Measurements from ENCODE around the gene DNAAF5.

Gene DNAAF5

GRCh38 chr7:816751-817671 is 90.5 kb downstream of the DNAAF5 start:
- FAIRE-seq (peak; percentile 43), DNase-seq (ENCODE audit: insufficient read length, low spot score) (no peak)
- no peak for TF ChIP-seq POLR2A (IDR thresholded peaks at IDR 0.05; ENCODE audit: low read depth, low read length)
- no peak for TF ChIP-seq POLR2AphosphoS5 (IDR thresholded peaks at IDR 0.05; ENCODE audit: low read depth, low read length)
- TF ChIP-seq POU2F2 (IDR thresholded peaks at IDR 0.05; ENCODE audit: low read depth, low read length) = no peak
- no peak for TF ChIP-seq TAF1 (IDR thresholded peaks at IDR 0.05; ENCODE audit: low read depth, low read length)
- TF ChIP-seq PAX5 (IDR thresholded peaks at IDR 0.05; ENCODE audit: insufficient read depth, low read length, severe bottlenecking) = no peak
- no peak for TF ChIP-seq SPI1 (IDR thresholded peaks at IDR 0.05; ENCODE audit: low read depth, low read length)

GRCh38 chr7:818031-818699 is 91.7 kb downstream of the DNAAF5 start:
- no peak for DNase-seq (ENCODE audit: insufficient read length, low spot score)
- TF ChIP-seq SPI1 (IDR thresholded peaks at IDR 0.05; ENCODE audit: low read depth, low read length) = peak; percentile 64
- no peak for TF ChIP-seq POLR2A (IDR thresholded peaks at IDR 0.05; ENCODE audit: low read depth, low read length)
- TF ChIP-seq POU2F2 (IDR thresholded peaks at IDR 0.05; ENCODE audit: low read depth, low read length) = no peak
- FAIRE-seq = peak; percentile 50

DNA sequence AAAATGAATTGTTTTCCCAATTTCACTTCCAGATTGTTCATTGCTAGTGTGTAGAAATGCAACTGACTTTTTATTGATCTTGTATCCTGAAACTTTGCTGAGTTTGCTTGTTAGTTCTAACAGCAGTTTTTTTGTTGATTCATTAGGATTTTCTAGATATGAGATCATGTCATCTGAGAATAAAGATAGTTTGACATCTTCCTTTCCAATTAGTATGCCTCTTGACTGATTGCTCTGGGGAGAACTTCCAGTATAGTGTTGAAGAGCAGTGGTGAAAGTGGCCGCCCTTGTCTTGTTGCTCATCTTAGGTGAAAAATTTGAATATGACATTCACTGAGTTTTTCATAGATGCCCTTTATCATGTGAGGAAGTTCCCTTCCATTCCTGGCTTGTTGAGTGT is 93.8 kb downstream of the DNAAF5 start:
- FAIRE-seq (no peak), DNase-seq (ENCODE audit: insufficient read length, low spot score) (no peak)
- TF ChIP-seq POLR2AphosphoS5 (IDR thresholded peaks at IDR 0.05; ENCODE audit: low read depth, low read length) = no peak
- no peak for TF ChIP-seq SPI1 (IDR thresholded peaks at IDR 0.05; ENCODE audit: low read depth, low read length)
- no peak for TF ChIP-seq PAX5 (IDR thresholded peaks at IDR 0.05; ENCODE audit: insufficient read depth, low read length, severe bottlenecking)
- TF ChIP-seq TAF1 (IDR thresholded peaks at IDR 0.05; ENCODE audit: low read depth, low read length) = no peak
- TF ChIP-seq POLR2A (IDR thresholded peaks at IDR 0.05; ENCODE audit: low read depth, low read length) = no peak
- no peak for TF ChIP-seq POU2F2 (IDR thresholded peaks at IDR 0.05; ENCODE audit: low read depth, low read length)

DNA sequence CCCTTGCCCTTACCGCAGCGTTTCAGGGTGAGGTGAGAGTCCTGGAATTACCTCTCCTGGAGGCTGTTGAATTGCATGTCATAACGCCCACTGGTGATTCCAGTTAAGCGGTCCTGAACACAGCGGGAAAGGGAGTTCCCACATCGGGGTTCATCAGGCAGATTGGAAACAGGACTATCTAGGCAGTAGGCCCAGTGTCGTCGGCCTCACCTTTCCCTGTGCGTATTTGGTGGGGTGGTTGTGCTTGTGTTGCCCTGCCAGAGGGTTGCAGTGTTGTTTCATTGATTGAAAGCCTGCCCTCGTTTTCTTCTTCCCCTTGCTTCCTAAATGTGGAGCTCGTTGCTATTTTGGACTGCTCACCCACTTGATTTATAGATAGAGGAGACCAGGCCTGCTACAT is 95.2 kb downstream of the DNAAF5 start:
- DNase-seq (ENCODE audit: insufficient read length, low spot score) (no peak), FAIRE-seq (no peak)
- TF ChIP-seq POU2F2 (IDR thresholded peaks at IDR 0.05; ENCODE audit: low read depth, low read length) (no peak), POLR2A (IDR thresholded peaks at IDR 0.05; ENCODE audit: low read depth, low read length) (no peak), POLR2AphosphoS5 (IDR thresholded peaks at IDR 0.05; ENCODE audit: low read depth, low read length) (no peak), PAX5 (IDR thresholded peaks at IDR 0.05; ENCODE audit: insufficient read depth, low read length, severe bottlenecking) (no peak), TAF1 (IDR thresholded peaks at IDR 0.05; ENCODE audit: low read depth, low read length) (no peak), SPI1 (IDR thresholded peaks at IDR 0.05; ENCODE audit: low read depth, low read length) (no peak)

DNA sequence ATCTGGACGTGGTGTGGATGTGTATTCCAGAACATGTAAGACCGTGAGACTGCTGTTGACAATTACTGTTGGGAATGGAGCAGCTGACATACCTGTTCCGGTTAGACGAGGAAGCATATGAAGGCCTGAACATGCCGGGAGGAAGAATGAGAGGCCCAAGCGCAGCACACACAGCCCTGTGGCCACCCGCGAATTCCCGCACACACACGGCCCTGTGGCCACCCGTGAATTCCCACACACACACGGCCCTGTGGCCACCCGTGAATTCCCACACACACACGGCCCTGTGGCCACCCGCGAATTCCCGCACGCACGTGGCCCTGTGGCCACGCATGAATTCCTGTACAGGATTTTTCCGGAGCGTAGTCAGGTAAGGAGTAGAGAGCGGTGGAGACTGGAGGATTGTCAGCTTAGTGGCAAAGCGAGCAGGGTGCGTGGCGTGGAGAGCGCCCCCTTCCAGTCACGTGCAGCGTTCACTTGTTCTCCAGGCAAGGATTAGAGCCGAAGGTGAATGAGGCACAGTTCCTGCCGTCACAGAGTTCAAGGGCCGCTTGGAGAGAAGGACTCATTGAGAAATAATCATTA is 96.3 kb downstream of the DNAAF5 start:
- TF ChIP-seq POU2F2 (IDR thresholded peaks at IDR 0.05; ENCODE audit: low read depth, low read length) (no peak), POLR2AphosphoS5 (IDR thresholded peaks at IDR 0.05; ENCODE audit: low read depth, low read length) (no peak), TAF1 (IDR thresholded peaks at IDR 0.05; ENCODE audit: low read depth, low read length) (no peak), POLR2A (IDR thresholded peaks at IDR 0.05; ENCODE audit: low read depth, low read length) (no peak), SPI1 (IDR thresholded peaks at IDR 0.05; ENCODE audit: low read depth, low read length) (no peak), PAX5 (IDR thresholded peaks at IDR 0.05; ENCODE audit: insufficient read depth, low read length, severe bottlenecking) (no peak)
- FAIRE-seq (no peak), DNase-seq (ENCODE audit: insufficient read length, low spot score) (no peak)

- DNase-seq (ENCODE audit: insufficient read length, low spot score) = no peak
- TF ChIP-seq POLR2A (IDR thresholded peaks at IDR 0.05; ENCODE audit: low read depth, low read length) (no peak), POU2F2 (IDR thresholded peaks at IDR 0.05; ENCODE audit: low read depth, low read length) (no peak), PAX5 (IDR thresholded peaks at IDR 0.05; ENCODE audit: insufficient read depth, low read length, severe bottlenecking) (no peak), POLR2AphosphoS5 (IDR thresholded peaks at IDR 0.05; ENCODE audit: low read depth, low read length) (no peak), TAF1 (IDR thresholded peaks at IDR 0.05; ENCODE audit: low read depth, low read length) (no peak)
- FAIRE-seq = no peak
These were observed 97.2 kb downstream of the DNAAF5 start for GRCh38 chr7:823649-824048.

GRCh38 chr7:824081-824480 is 97.6 kb downstream of the DNAAF5 start:
- FAIRE-seq (peak; percentile 38), DNase-seq (ENCODE audit: insufficient read length, low spot score) (no peak)
- TF ChIP-seq TAF1 (IDR thresholded peaks at IDR 0.05; ENCODE audit: low read depth, low read length) (no peak), POLR2AphosphoS5 (IDR thresholded peaks at IDR 0.05; ENCODE audit: low read depth, low read length) (no peak), SPI1 (IDR thresholded peaks at IDR 0.05; ENCODE audit: low read depth, low read length) (no peak), PAX5 (IDR thresholded peaks at IDR 0.05; ENCODE audit: insufficient read depth, low read length, severe bottlenecking) (no peak), POLR2A (IDR thresholded peaks at IDR 0.05; ENCODE audit: low read depth, low read length) (no peak), POU2F2 (IDR thresholded peaks at IDR 0.05; ENCODE audit: low read depth, low read length) (no peak)

GRCh38 chr7:824664-825063 is 98.2 kb downstream of the DNAAF5 start:
- DNase-seq (ENCODE audit: insufficient read length, low spot score) = no peak
- no peak for FAIRE-seq
- TF ChIP-seq PAX5 (IDR thresholded peaks at IDR 0.05; ENCODE audit: insufficient read depth, low read length, severe bottlenecking) (no peak), TAF1 (IDR thresholded peaks at IDR 0.05; ENCODE audit: low read depth, low read length) (no peak), POLR2AphosphoS5 (IDR thresholded peaks at IDR 0.05; ENCODE audit: low read depth, low read length) (no peak), POU2F2 (IDR thresholded peaks at IDR 0.05; ENCODE audit: low read depth, low read length) (no peak), SPI1 (IDR thresholded peaks at IDR 0.05; ENCODE audit: low read depth, low read length) (no peak), POLR2A (IDR thresholded peaks at IDR 0.05; ENCODE audit: low read depth, low read length) (no peak)

- FAIRE-seq = no peak
- TF ChIP-seq POU2F2 (IDR thresholded peaks at IDR 0.05; ENCODE audit: low read depth, low read length) (no peak), POLR2A (IDR thresholded peaks at IDR 0.05; ENCODE audit: low read depth, low read length) (no peak), POLR2AphosphoS5 (IDR thresholded peaks at IDR 0.05; ENCODE audit: low read depth, low read length) (no peak), PAX5 (IDR thresholded peaks at IDR 0.05; ENCODE audit: insufficient read depth, low read length, severe bottlenecking) (no peak), TAF1 (IDR thresholded peaks at IDR 0.05; ENCODE audit: low read depth, low read length) (no peak), SPI1 (IDR thresholded peaks at IDR 0.05; ENCODE audit: low read depth, low read length) (no peak)
- DNase-seq (ENCODE audit: insufficient read length, low spot score) = no peak
These were observed 98.9 kb downstream of the DNAAF5 start for GRCh38 chr7:825386-825785.
